GM23338 (cell line): ENCODE measurements around the gene NFRKB. TPM values are rescaled to one million over a fixed set of nuclear protein-coding genes. Genes with fewer than 3 reads are reported as not detected.
"Not testable (repeated sequence)": the region's sequence is repeated elsewhere in the genome, so short reads cannot be mapped to it uniquely, and the experiment has no call there.

Source experiments
- ATAC-seq: fragments of 200-7000 bp; cut with Tn5 transposase; 3 replicates; pipeline ENCODE4 v1.9.1; 2020
- DNase-seq: peaks from one replicate; pipeline ENCODE4 v3.0.0-alpha.2; 2015; ENCODE audit warnings: low spot score
- H2AFZ ChIP-seq: fragments of 200-600 bp; sonication (generic); 2 replicates; pipeline ENCODE4 v1.8.0; 2016; ENCODE audit warnings: antibody characterized with exemption, mild to moderate bottlenecking, moderate library complexity
- H3F3A ChIP-seq: fragments of 200-600 bp; sonication (generic); replicated peaks from 2 replicates; pipeline ENCODE4 v1.8.0; 2017; ENCODE audit warnings: antibody characterized with exemption, mixed run types, low read depth
- H3K27ac ChIP-seq: fragments of 200-600 bp; sonication (generic); 2 replicates; pipeline ENCODE4 v1.6.1; 2016; ENCODE audit warnings: low read depth
- H3K27me3 ChIP-seq: fragments of 200-600 bp; sonication (generic); 2 replicates; pipeline ENCODE4 v1.8.0; 2016; ENCODE audit warnings: mild to moderate bottlenecking, mixed run types, moderate library complexity; ENCODE audit not compliant: insufficient read depth
- H3K36me3 ChIP-seq: fragments of 200-600 bp; sonication (generic); 2 replicates; pipeline ENCODE4 v1.8.0; 2016; ENCODE audit warnings: mild to moderate bottlenecking; ENCODE audit not compliant: insufficient read depth
- H3K4me1 ChIP-seq: fragments of 200-600 bp; sonication (generic); 2 replicates; pipeline ENCODE4 v1.8.0; 2016; ENCODE audit warnings: mild to moderate bottlenecking, moderate library complexity; ENCODE audit not compliant: insufficient read depth
- H3K4me2 ChIP-seq: fragments of 200-600 bp; sonication (generic); 2 replicates; pipeline ENCODE4 v1.7.1; 2017; ENCODE audit warnings: mixed run types
- H3K4me3 ChIP-seq: fragments of 200-600 bp; sonication (generic); 2 replicates; pipeline ENCODE4 v1.6.1; 2016; ENCODE audit warnings: mixed run types
- H3K79me2 ChIP-seq: fragments of 200-600 bp; sonication (generic); replicated peaks from 2 replicates; pipeline ENCODE4 v1.8.0; 2017; ENCODE audit warnings: mild to moderate bottlenecking; ENCODE audit not compliant: insufficient read depth
- H3K9me2 ChIP-seq: fragments of 200-600 bp; sonication (generic); 2 replicates; pipeline ENCODE4 v1.8.0; 2017; ENCODE audit not compliant: insufficient read depth
- H4K20me1 ChIP-seq: fragments of 200-600 bp; sonication (generic); replicated peaks from 2 replicates; pipeline ENCODE4 v1.8.0; 2017; ENCODE audit warnings: mild to moderate bottlenecking; ENCODE audit not compliant: insufficient read depth
- H3K27ac Mint-ChIP-seq: 2 replicates; pipeline ENCODE4 v1.8.0; 2020; ENCODE audit warnings: inconsistent platforms, mild to moderate bottlenecking, moderate library complexity, mixed read lengths
- H3K27me3 Mint-ChIP-seq: 3 replicates; pipeline ENCODE4 v1.8.0; 2022; ENCODE audit warnings: low read depth, mild to moderate bottlenecking, moderate library complexity, mixed read lengths, inconsistent platforms; ENCODE audit not compliant: insufficient read depth, poor library complexity
- H3K36me3 Mint-ChIP-seq: 3 replicates; pipeline ENCODE4 v1.8.0; 2021; ENCODE audit warnings: low read depth, mild to moderate bottlenecking, inconsistent platforms, moderate library complexity, mixed read lengths
- H3K4me1 Mint-ChIP-seq: 3 replicates; pipeline ENCODE4 v1.8.0; 2020; ENCODE audit warnings: mild to moderate bottlenecking, inconsistent platforms, mixed read lengths
- H3K4me3 Mint-ChIP-seq: 3 replicates; pipeline ENCODE4 v1.8.0; 2021; ENCODE audit warnings: moderate library complexity, mild to moderate bottlenecking, inconsistent platforms, mixed read lengths
- H3K9me3 Mint-ChIP-seq: 3 replicates; pipeline ENCODE4 v1.8.0; 2020; ENCODE audit warnings: moderate library complexity, mild to moderate bottlenecking, inconsistent platforms, mixed read lengths
- CREB1 ChIP-seq: fragments of 250-450 bp; sonication (Bioruptor Pico); IDR thresholded peaks from 2 replicates; pipeline ENCODE4 v1.5.0; 2020; ENCODE audit warnings: low read depth, mild to moderate bottlenecking, moderate library complexity
- EZH2phosphoT487 ChIP-seq: fragments of 200-600 bp; sonication (generic); IDR thresholded peaks from one replicate; pipeline ENCODE4 v1.8.1; 2018; ENCODE audit warnings: antibody characterized with exemption; ENCODE audit not compliant: unreplicated experiment
- JUNB ChIP-seq: IDR thresholded peaks from one replicate; pipeline ENCODE4 v1.6.1; 2016; ENCODE audit warnings: antibody characterized with exemption; ENCODE audit not compliant: unreplicated experiment
- NANOG ChIP-seq: IDR thresholded peaks from 2 replicates; pipeline ENCODE4 v1.6.1; 2016; ENCODE audit warnings: antibody characterized with exemption, borderline replicate concordance
- ZNF114 ChIP-seq: fragments of 250-450 bp; sonication (Bioruptor Pico); IDR thresholded peaks from 2 replicates; pipeline ENCODE4 v1.5.0; 2020; ENCODE audit warnings: mild to moderate bottlenecking, moderate library complexity
- ZNF331 ChIP-seq: fragments of 250-450 bp; sonication (Bioruptor Pico); IDR thresholded peaks from 2 replicates; pipeline ENCODE4 v1.5.0; 2020; ENCODE audit warnings: low read depth, mild to moderate bottlenecking, moderate library complexity
- polyA plus RNA-seq: library from polyadenylated mRNA; unstranded; fragments of >200 nt; fragmentation: Nextera tagmentation; extraction: Ambion mirVana; gene quantifications from 2 replicates; pipeline ENCODE4 v1.2.1, GENCODE V29; 2016
- total RNA-seq: library from RNA; depleted of rRNA; stranded (reverse); fragments of >200 nt; shearing (Covaris generic); gene quantifications from 2 replicates; pipeline ENCODE4 v1.2.3, GENCODE V29; 2014
- TF ChIP-seq, protein P1 (sequence below), 2 experiments: fragments of 200-600 bp in 1 of 2; sonication (generic) in 1 of 2; conservative IDR thresholded peaks; 2 replicates each; pipeline versions ENCODE4 v1.5.1 to v1.6.1; 2016 to 2017; ENCODE audit warnings: antibody characterized with exemption in 2 of 2, low read depth in 2 of 2, mild to moderate bottlenecking in 2 of 2, moderate library complexity in 1 of 2

The NFRKB gene
- total and polyA plus RNA-seq, 2 experiments from 2014 or later = 22.4 to 44.9 TPM

DNA sequence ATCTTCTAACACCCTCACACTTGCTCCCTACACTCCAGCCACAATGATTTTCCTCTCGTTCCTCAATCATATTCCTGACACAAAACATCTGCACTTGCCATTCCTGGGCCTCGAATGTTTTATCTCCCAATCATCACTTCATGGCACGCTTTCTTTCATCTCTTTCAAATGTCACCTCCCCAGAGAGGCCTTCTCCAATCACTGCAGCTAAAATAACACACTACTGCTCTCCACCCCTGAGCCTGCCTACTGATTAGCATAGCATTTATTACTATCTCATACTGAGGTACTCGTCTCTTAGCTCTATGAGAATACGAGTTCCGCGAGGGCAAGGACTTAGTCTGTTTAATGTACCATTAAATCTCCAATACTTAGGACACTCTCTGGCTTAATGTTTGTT, 23.5 kb downstream of the NFRKB start (continued):
- TF ChIP-seq CREB1 (CRISPR knock-in tag) = no peak
- TF ChIP-seq EZH2phosphoT487 = no peak
- TF ChIP-seq ZNF114 (CRISPR knock-in tag) = no peak
- no peak for TF ChIP-seq JUNB

GRCh38 chr11:129868626-129869025, 26.8 kb downstream of the NFRKB start:
- not testable (repeated sequence) for H3K79me2 ChIP-seq, H3K4me3 Mint-ChIP-seq, H3K27me3 ChIP-seq, H3K9me3 Mint-ChIP-seq, H2AFZ ChIP-seq, H3K27ac Mint-ChIP-seq, H3K4me3 ChIP-seq, ATAC-seq, H3K27ac ChIP-seq, H3K4me1 Mint-ChIP-seq, H3F3A ChIP-seq, H4K20me1 ChIP-seq, H3K9me2 ChIP-seq, H3K4me1 ChIP-seq, H3K27me3 Mint-ChIP-seq, H3K4me2 ChIP-seq, DNase-seq
- peaks cover 89% of the 10 kb centered on the region for H3K36me3 Mint-ChIP-seq
- TF ChIP-seq, protein P1, sequence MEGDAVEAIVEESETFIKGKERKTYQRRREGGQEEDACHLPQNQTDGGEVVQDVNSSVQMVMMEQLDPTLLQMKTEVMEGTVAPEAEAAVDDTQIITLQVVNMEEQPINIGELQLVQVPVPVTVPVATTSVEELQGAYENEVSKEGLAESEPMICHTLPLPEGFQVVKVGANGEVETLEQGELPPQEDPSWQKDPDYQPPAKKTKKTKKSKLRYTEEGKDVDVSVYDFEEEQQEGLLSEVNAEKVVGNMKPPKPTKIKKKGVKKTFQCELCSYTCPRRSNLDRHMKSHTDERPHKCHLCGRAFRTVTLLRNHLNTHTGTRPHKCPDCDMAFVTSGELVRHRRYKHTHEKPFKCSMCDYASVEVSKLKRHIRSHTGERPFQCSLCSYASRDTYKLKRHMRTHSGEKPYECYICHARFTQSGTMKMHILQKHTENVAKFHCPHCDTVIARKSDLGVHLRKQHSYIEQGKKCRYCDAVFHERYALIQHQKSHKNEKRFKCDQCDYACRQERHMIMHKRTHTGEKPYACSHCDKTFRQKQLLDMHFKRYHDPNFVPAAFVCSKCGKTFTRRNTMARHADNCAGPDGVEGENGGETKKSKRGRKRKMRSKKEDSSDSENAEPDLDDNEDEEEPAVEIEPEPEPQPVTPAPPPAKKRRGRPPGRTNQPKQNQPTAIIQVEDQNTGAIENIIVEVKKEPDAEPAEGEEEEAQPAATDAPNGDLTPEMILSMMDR (conservative IDR thresholded peaks at IDR 0.05; ENCODE audit: low read depth in 2 of 2) = 0 out of 4 replicates have a peak, but pooled peaks of 1 of the 2 experiments have one; percentile 9
- H3K36me3 ChIP-seq = peaks cover 62% of the 10 kb centered on the region

DNA sequence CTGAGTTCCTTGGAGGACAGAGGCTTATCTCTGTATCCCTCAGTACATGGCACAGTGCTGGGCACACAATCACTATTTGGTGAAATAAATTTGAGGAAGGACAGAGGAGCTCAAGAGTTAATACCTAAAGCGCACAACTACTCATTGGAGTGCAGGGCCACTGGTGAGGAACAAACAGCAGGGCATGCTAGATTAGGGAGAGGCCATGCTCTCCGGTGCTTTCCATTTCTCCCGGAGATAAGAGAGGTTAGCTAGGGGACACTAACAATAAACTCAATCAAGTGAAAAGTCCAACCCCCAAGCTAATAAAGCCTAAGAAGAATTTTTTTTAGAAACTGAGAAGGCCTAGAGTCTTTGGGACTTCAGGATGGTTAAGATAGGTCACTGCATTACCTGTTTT, 29.1 kb downstream of the NFRKB start:
- peaks cover 87% of the 10 kb centered on the region for H3K36me3 Mint-ChIP-seq
- H3K27ac Mint-ChIP-seq = no peak overlapping the region
- H3K4me3 Mint-ChIP-seq = no peak overlapping the region
- TF ChIP-seq NANOG (no peak), ZNF331 (CRISPR knock-in tag) (no peak)
- TF ChIP-seq, protein P1 (conservative IDR thresholded peaks at IDR 0.05; ENCODE audit: low read depth in 2 of 2) = no peak
- H3K27me3 Mint-ChIP-seq = peaks cover 6% of the 10 kb centered on the region
- no peaks in the 10 kb centered on the region for H3K27me3 ChIP-seq
- H3K4me1 Mint-ChIP-seq = peaks cover 10% of the 10 kb centered on the region
- DNase-seq = no peak
- peaks cover 5% of the 10 kb centered on the region for H3K4me1 ChIP-seq
- H4K20me1 ChIP-seq = no peaks in the 10 kb centered on the region
- no peak overlapping the region for H3K4me3 ChIP-seq
- peaks cover 50% of the 10 kb centered on the region for H3K36me3 ChIP-seq
- ATAC-seq = no peak
- no peak overlapping the region for H2AFZ ChIP-seq
- no peak overlapping the region for H3K4me2 ChIP-seq
- no peaks in the 10 kb centered on the region for H3K9me2 ChIP-seq
- no peaks in the 10 kb centered on the region; the same call in 2 of the 3 replicates for H3K9me3 Mint-ChIP-seq
- no peaks in the 10 kb centered on the region for H3F3A ChIP-seq
- H3K27ac ChIP-seq = no peak overlapping the region
- no peaks in the 10 kb centered on the region for H3K79me2 ChIP-seq
